WI38 (cell line): Measurements from ENCODE around the gene TLE1.
"Not testable (repeated sequence)": the region's sequence is repeated elsewhere in the genome, so short reads cannot be mapped to it uniquely, and the experiment has no call there.

Experiments
- H3K4me3 ChIP-seq: 2 replicates; pipeline ENCODE4 v1.5.1; 2011; ENCODE audit warnings: low read depth, mild to moderate bottlenecking, control low read depth, low read length
- TF ChIP-seq, protein P1 (sequence below): IDR thresholded peaks from 2 replicates; pipeline ENCODE4 v1.5.1; 2012; ENCODE audit warnings: low read depth, mild to moderate bottlenecking, control low read depth, low read length

TLE1 gene

DNA sequence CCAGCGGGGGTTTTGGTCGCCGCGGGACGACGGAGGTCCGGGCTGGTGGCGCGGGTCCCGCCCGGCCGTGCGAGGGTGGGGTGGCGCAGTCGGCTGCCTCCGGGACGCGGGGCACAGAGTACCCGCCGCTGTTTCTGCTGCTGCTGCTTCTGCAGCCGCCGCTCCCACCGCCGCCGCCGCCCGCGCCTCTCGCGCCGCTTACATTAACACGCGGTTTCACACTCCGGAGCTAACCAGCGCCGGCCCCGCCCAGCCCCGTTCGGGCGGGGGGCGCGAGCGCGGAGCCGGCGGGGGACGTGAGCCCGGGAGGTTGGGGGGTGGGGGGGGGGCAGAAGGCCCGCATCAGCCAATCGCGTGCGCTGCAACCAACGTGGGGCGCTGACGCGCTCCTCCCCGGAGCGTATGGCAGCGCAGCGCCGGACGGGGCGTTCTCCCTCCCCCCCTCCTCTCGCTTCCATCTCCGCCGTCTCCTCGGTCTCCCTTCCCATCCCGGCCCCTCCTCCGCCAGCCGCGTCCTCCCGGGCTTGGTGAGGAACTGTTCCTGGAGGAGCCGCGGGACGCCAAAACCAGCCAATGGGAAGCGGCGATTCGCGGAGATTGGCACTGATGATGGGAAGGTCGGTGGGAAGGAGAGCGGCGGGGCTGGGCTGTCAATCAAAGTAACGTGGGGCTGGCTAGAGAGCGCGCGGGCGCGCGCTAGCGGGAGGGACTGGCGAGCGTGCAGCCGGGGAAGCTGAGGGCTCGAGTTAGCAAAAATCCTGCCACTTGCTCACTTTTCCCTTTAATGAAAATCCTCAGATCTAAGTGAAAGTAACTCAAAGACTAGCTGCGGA is at the start of gene TLE1:
Gene TLE1, minus strand, starts transcription at position 205 of the 833 bp plus-strand sequence. CDS start 1,307 bp downstream, outside the sequence.
- TF ChIP-seq, protein P1, sequence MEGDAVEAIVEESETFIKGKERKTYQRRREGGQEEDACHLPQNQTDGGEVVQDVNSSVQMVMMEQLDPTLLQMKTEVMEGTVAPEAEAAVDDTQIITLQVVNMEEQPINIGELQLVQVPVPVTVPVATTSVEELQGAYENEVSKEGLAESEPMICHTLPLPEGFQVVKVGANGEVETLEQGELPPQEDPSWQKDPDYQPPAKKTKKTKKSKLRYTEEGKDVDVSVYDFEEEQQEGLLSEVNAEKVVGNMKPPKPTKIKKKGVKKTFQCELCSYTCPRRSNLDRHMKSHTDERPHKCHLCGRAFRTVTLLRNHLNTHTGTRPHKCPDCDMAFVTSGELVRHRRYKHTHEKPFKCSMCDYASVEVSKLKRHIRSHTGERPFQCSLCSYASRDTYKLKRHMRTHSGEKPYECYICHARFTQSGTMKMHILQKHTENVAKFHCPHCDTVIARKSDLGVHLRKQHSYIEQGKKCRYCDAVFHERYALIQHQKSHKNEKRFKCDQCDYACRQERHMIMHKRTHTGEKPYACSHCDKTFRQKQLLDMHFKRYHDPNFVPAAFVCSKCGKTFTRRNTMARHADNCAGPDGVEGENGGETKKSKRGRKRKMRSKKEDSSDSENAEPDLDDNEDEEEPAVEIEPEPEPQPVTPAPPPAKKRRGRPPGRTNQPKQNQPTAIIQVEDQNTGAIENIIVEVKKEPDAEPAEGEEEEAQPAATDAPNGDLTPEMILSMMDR: no peak
- H3K4me3 ChIP-seq: peak within 1 kb of the TSS; percentile 88

DNA sequence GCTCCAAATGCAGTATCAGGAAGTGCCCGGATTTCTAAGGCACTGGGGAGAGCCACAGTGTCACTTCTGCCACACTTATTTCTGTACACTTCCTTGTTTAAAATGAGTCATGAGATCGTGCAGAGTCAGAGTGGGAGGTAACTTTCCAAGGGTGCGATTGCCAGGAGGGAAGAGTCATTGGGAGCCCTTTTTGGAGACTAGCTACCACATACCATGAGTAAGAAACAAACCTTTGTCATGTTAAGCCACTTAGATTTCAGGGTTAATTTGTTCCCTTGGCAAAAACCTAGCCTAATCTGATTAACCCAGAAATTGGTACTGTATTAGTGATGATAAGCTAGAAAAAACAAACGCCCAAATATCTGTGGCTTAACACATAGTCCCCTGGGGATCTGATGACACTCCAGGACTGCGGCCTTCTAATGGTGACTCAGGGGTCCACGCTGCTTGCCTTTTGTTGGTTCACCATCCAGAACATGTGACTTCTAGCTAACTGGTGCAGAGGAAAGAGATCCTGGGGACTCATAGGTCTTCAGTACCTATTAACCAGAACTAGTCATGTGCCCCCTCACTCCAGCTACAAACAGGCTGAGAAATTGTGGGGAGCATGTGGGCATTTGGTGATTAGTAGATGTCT is 48.6 kb upstream of the TLE1 start:
- no peak overlapping the region for H3K4me3 ChIP-seq
- TF ChIP-seq, protein P1: no peak

DNA sequence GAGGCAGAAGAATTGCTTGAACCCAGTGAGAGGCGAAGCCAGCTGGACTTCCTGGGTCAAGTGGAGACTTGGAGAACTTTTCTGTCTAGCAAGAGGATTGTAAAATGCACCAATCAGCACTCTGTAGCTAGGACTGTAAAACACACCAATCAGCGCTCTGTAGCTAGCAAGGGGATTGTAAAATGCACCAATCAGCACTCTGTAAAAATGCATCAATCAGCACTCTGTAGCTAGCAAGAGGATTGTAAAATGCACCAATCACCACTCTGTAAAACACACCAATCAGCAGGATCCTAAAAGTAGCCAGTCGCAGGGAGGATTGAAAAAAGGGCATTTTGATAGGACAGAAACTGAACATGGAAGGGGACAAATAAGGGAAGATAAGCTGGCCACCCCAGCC is 41.2 kb upstream of the TLE1 start:
- H3K4me3 ChIP-seq: not testable (repeated sequence)

DNA sequence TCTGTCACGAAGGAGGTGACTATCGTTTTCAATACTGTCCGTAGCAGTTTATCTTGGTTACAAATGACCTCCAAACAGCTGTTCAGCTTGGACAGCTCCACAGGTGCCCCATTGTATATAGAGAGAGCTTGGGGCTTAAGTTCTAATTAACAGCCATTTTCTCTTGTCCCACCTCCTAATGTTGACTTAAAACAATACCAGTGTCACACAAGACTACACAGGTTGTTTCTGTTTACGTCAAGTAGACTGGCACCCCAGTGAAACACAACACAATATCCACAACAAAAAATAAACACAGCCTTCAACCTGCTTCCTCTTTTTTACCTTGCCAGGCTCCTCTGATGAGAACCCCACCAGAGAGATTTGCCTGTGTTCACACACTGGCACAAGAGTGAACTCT is 39.8 kb upstream of the TLE1 start:
- no peak overlapping the region for H3K4me3 ChIP-seq
- TF ChIP-seq, protein P1: no peak

DNA sequence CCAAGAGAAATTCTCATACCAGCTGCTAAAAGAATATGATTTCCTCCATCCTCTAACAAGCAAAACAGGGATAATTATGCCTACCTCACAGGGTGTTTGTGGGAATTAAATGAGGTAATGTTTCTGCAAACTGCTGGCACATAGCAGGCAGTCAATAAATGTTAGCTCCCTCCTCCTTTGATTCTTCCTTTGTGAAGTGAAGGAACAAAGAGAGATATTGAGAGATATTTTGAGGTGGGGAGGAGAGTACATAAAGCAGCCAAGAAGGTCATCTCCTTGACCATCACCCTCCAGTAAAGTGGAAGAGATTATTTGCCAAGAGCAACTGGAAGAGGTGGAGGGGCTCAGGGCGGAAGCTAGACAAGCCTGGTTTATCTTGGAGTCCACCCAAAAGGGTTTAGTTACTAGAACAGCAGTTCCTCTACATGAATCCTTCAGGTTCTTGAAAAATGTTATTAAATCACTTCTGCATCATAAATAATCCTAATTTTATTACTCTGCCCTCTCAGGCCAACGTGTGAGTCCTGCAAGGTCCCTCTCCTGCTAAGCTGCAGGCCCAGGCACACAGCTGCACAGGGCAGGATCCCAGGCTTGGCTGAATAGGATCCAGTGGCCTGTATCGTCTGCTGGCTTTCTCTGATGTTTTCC is 35.0 kb upstream of the TLE1 start:
- no peak overlapping the region for H3K4me3 ChIP-seq
- TF ChIP-seq, protein P1: no peak

DNA sequence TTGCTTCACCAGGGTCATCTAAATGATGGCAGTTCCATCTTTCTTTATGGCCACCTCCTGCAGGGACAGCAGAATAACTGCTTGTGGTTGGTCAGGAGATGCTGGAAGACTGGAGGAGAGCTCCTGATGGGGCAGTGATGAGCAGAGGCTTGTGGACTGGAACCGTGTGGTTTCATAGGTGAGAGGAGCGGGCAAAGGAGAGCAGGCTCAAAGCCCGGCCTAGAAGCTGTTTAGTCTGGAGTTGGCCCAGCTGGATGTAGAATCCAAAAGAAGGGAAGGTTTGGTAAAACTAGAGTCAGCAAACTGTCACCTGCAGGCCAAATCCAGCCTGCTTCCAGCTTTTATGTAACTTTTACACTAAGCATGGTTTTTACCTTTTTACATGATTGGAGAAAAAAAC is 32.9 kb upstream of the TLE1 start:
- H3K4me3 ChIP-seq: no peak overlapping the region
- TF ChIP-seq, protein P1: no peak

DNA sequence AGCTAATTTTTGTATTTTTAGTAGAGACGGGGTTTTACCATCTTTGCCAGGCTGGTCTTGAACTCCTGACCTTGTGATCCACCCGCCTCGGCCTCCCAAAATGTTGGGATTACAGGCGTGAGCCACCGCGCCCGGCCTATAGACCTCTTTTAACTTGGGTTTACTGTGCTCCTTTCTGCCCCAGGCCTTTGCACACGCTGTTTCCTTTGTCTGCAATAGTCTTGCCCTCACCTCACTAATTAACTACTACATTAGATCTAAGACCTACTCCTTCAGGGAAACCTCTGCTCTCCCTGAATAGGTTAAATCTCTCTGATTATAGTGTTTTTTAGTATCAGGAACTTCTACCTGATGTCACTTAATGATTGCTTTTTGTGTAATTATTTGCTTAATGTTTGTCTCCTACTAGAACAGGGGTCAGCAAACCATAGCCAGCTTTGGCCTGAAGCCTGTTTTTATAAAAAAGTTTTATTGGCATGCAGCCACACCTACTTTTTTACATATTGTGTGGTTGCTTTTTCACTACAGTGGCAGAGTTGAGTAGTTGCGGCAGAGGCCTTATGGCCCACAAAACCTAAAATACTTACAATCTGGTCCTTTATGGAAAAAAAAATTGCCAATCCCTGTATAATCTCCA is 31.2 kb upstream of the TLE1 start:
- TF ChIP-seq, protein P1: no peak
- H3K4me3 ChIP-seq: no peak overlapping the region
